Mesendoderm (in vitro differentiated cells): ENCODE results near the gene CDC37L1.

Experiments
- DNase-seq: peaks from one replicate; pipeline ENCODE4 v3.0.0; 2013
- H2AK5ac ChIP-seq: 2 replicates; pipeline ENCODE4 v1.6.1; 2013; ENCODE audit warnings: low read length, inconsistent platforms
- H2BK120ac ChIP-seq: 2 replicates; pipeline ENCODE4 v1.6.1; 2013; ENCODE audit warnings: low read depth, mild to moderate bottlenecking, low read length, moderate library complexity, mixed read lengths
- H2BK15ac ChIP-seq: replicated peaks from 2 replicates; pipeline ENCODE4 v1.6.1; 2013; ENCODE audit warnings: low read depth, mild to moderate bottlenecking, moderate library complexity
- H2BK5ac ChIP-seq: 2 replicates; pipeline ENCODE4 v1.6.1; 2013; ENCODE audit warnings: low read length, inconsistent platforms
- H3K18ac ChIP-seq: 2 replicates; pipeline ENCODE4 v1.6.1; 2013; ENCODE audit warnings: mild to moderate bottlenecking, low read length, mixed read lengths
- H3K23ac ChIP-seq: one replicate; pipeline ENCODE4 v1.6.1; 2013; ENCODE audit warnings: low read length
- H3K27ac ChIP-seq: 2 replicates; pipeline ENCODE4 v1.5.1; 2013; ENCODE audit warnings: low read depth, mild to moderate bottlenecking, inconsistent platforms, low read length, moderate library complexity
- H3K27me3 ChIP-seq: 2 replicates; pipeline ENCODE4 v1.6.1; 2013; ENCODE audit warnings: low read length, control low read depth, mild to moderate bottlenecking, inconsistent platforms; ENCODE audit not compliant: insufficient read depth, poor library complexity
- H3K36me3 ChIP-seq: 2 replicates; pipeline ENCODE4 v1.6.1; 2013; ENCODE audit warnings: low read length, inconsistent platforms; ENCODE audit not compliant: control insufficient read depth, insufficient read depth
- H3K4ac ChIP-seq: one replicate; pipeline ENCODE4 v1.6.1; 2013; ENCODE audit warnings: low read depth, mild to moderate bottlenecking, low read length, moderate library complexity
- H3K4me1 ChIP-seq: 2 replicates; pipeline ENCODE4 v1.6.1; 2013; ENCODE audit warnings: low read depth, low read length, inconsistent platforms; ENCODE audit not compliant: control insufficient read depth
- H3K4me2 ChIP-seq: 2 replicates; pipeline ENCODE4 v1.6.1; 2013; ENCODE audit warnings: low read length
- H3K4me3 ChIP-seq: 2 replicates; pipeline ENCODE4 v1.5.1; 2013; ENCODE audit warnings: mild to moderate bottlenecking, low read length
- H3K56ac ChIP-seq: one replicate; pipeline ENCODE4 v1.6.1; 2013; ENCODE audit warnings: low read length
- H3K79me1 ChIP-seq: 2 replicates; pipeline ENCODE4 v1.6.1; 2013; ENCODE audit warnings: low read length, inconsistent platforms
- H3K79me2 ChIP-seq: 2 replicates; pipeline ENCODE4 v1.6.1; 2013; ENCODE audit warnings: mild to moderate bottlenecking, low read length; ENCODE audit not compliant: control insufficient read depth, insufficient read depth
- H3K9ac ChIP-seq: 2 replicates; pipeline ENCODE4 v1.6.1; 2013; ENCODE audit warnings: low read length, inconsistent platforms
- H4K5ac ChIP-seq: one replicate; pipeline ENCODE4 v1.6.1; 2013; ENCODE audit warnings: low read length
- H4K8ac ChIP-seq: one replicate; pipeline ENCODE4 v1.6.1; 2013; ENCODE audit warnings: low read depth, mild to moderate bottlenecking, control low read depth, low read length, moderate library complexity
- WGBS: extraction: QIAGEN DNeasy Blood & Tissue Kit; methylation state at CpG from one replicate; pipeline ENCODE4 v1.1.7; 2013; ENCODE audit warnings: low lambda C conversion rate, missing lambda C conversion rate; ENCODE audit not compliant: insufficient coverage; ENCODE audit errors: extremely low coverage; 5-methylcytosine and 5-hydroxymethylcytosine counted together

The CDC37L1 gene

DNA sequence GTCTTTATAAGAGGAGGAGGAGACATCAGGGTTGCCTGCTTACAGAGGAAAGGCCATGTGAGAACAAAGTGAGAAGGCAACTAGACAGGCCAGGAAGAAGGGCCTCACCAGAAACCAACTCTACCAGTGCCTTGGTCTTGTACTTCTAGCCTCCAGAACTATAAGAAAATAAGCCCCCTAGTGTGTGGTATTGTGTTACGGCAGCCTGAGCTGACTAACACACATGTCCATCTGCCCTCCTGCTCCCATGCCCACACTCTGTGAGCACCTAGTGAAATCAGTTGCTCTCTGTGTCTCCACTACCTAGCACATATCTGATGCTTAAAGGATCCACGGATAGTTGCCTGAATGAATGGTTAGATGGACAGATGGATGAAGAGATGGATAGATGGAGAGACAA, 54.8 kb downstream of the CDC37L1 start:
- H2BK15ac ChIP-seq: no peak overlapping the region
- H2BK5ac ChIP-seq: no peak overlapping the region
- H3K27me3 ChIP-seq: no peaks in the 10 kb centered on the region
- H3K36me3 ChIP-seq: no peaks in the 10 kb centered on the region
- no CpG with 5 or more reads among the region's 2 CpGs for WGBS
- H3K79me2 ChIP-seq: peaks cover 9% of the 10 kb centered on the region
- no peak overlapping the region for H2BK120ac ChIP-seq
- H3K18ac ChIP-seq: no peak overlapping the region
- no peak overlapping the region for H2AK5ac ChIP-seq
- H3K27ac ChIP-seq: no peak overlapping the region
- DNase-seq: no peak
- H3K4me3 ChIP-seq: no peak overlapping the region
- peaks cover 5% of the 10 kb centered on the region for H3K79me1 ChIP-seq
- H3K56ac ChIP-seq: no peak overlapping the region
- no peak overlapping the region for H4K8ac ChIP-seq
- no peak overlapping the region for H3K9ac ChIP-seq
- no peak overlapping the region for H3K4me2 ChIP-seq
- H3K4ac ChIP-seq: no peak overlapping the region
- H3K4me1 ChIP-seq: no peaks in the 10 kb centered on the region
- no peak overlapping the region for H3K23ac ChIP-seq
- H4K5ac ChIP-seq: no peak overlapping the region

DNA sequence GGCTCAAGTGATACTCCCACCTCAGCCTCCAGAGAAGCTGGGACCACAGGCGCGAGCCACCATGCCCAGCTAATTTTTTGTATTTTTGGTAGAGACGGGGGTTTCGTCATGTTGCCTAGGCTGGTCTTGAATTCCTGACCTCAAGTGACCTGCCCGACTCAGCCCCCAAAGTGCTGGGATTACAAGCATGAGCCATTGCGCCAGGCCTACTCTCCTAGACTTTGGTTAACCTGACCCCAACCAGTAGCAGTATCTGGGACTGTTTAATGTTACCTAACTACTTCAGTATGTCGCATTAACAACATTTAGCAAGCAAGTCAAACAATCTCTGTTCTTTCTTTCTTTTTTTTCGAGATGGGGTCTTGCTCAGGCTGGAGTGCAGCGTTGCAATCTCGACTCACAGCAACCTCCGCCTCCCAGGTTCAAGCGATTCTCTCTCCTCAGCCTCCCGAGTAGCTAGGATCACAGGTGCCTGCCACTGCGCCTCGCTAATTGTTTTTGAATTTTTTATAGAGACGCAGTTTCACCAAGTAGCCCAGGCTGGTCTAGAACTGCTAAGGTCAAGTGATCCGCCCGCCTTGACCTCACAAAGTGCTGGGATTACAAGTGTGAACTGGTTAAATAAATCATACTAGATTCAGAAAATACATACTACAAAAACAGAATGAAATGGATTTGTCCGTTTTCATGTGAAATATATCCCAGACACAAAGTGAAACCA, 59.7 kb downstream of the CDC37L1 start:
- no peak overlapping the region for H3K18ac ChIP-seq
- no peak overlapping the region for H2BK120ac ChIP-seq
- no peak overlapping the region for H3K23ac ChIP-seq
- peak overlapping the region; percentile 11 for H3K9ac ChIP-seq
- H4K5ac ChIP-seq: no peak overlapping the region
- H2BK5ac ChIP-seq: no peak overlapping the region
- no peaks in the 10 kb centered on the region for H3K27me3 ChIP-seq
- H2AK5ac ChIP-seq: no peak overlapping the region
- no CpG with 5 or more reads among the region's 19 CpGs for WGBS
- no peak overlapping the region for H3K27ac ChIP-seq
- no peak overlapping the region for H4K8ac ChIP-seq
- H3K4ac ChIP-seq: no peak overlapping the region
- peaks cover 13% of the 10 kb centered on the region for H3K79me2 ChIP-seq
- peaks cover 5% of the 10 kb centered on the region for H3K79me1 ChIP-seq
- no peak overlapping the region for H3K4me3 ChIP-seq
- DNase-seq: no peak
- H2BK15ac ChIP-seq: no peak overlapping the region
- H3K4me1 ChIP-seq: no peaks in the 10 kb centered on the region
- peak overlapping the region; percentile 60 for H3K56ac ChIP-seq
- H3K36me3 ChIP-seq: no peaks in the 10 kb centered on the region
- H3K4me2 ChIP-seq: peak overlapping the region; percentile 13

DNA sequence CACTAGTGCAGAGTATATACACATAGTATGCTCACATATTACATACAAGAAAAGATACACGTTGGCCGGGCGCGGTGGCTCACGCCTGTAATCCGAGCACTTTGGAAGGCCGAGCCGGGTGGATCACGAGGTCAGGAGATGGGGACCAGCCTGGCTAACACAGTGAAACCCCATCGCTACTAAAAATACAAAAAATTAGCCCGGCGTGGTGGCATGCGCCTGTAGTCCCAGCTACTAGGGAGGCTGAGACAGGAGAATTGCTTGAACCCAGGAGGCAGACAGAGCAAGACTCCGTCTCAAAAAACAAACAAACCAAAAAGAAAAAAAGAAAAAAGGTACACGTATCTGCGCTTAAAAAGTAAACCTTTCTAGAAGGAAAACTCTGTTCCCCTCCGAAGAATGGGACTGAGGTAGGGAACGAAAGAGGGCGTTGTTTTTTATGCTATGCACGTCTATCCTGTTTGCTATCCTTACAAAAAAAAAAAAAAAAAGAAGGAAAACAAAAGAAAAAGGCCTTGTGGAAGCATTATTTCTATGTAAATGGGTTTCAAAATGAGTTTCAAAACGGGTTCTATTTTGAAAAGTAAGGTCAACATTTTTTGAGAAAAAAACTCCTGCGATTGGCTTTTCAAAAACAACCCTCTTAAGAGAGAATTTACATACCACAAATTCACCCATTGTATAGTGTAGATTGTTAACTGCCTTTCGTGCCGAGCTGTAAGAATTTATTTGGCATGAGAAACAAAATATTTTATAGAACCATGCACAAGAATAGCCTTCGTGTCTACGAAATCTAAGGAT, 60.4 kb downstream of the CDC37L1 start:
- Histone ChIP-seq H3K27ac (no peak overlapping the region), H2BK15ac (no peak overlapping the region), H3K9ac (peak overlapping the region; percentile 89), H2AK5ac (no peak overlapping the region), H3K4me1 (no peaks in the 10 kb centered on the region), H2BK120ac (no peak overlapping the region), H3K4me2 (no peak overlapping the region), H2BK5ac (no peak overlapping the region), H3K23ac (no peak overlapping the region), H3K4me3 (no peak overlapping the region), H4K5ac (no peak overlapping the region), H3K27me3 (no peaks in the 10 kb centered on the region), H4K8ac (no peak overlapping the region), H3K36me3 (no peaks in the 10 kb centered on the region), H3K79me2 (peaks cover 13% of the 10 kb centered on the region), H3K79me1 (peaks cover 2% of the 10 kb centered on the region), H3K4ac (no peak overlapping the region), H3K18ac (no peak overlapping the region), H3K56ac (peak overlapping the region; percentile 60)
- DNase-seq: no peak
- WGBS: no CpG with 5 or more reads among the region's 26 CpGs

DNA sequence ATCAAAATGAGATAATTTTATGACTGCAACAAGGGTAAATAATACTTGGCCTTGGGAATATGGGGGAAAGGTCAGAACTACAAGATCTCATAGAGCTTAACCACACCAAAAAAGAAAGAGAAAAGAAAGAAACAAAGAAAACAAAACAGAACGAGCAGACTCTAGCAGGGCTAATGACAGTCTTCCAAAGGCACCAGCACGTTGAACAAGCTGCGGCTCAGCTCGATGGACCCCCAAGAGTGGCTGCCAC, 60.9 kb downstream of the CDC37L1 start:
- Histone ChIP-seq H4K5ac (no peak overlapping the region), H3K79me2 (peaks cover 13% of the 10 kb centered on the region), H2BK120ac (no peak overlapping the region), H3K79me1 (peaks cover 1% of the 10 kb centered on the region), H3K4ac (no peak overlapping the region), H3K9ac (peak overlapping the region; percentile 89), H3K18ac (peak overlapping the region; percentile 72), H2BK15ac (no peak overlapping the region), H3K4me2 (peak overlapping the region; percentile 54), H2AK5ac (no peak overlapping the region), H3K4me1 (no peaks in the 10 kb centered on the region), H2BK5ac (no peak overlapping the region), H3K23ac (no peak overlapping the region), H3K27ac (no peak overlapping the region), H3K27me3 (no peaks in the 10 kb centered on the region), H3K56ac (peak overlapping the region; percentile 93), H3K4me3 (peak overlapping the region; percentile 77), H4K8ac (no peak overlapping the region), H3K36me3 (no peaks in the 10 kb centered on the region)
- no peak for DNase-seq
- no CpG with 5 or more reads among the region's 4 CpGs for WGBS

DNA sequence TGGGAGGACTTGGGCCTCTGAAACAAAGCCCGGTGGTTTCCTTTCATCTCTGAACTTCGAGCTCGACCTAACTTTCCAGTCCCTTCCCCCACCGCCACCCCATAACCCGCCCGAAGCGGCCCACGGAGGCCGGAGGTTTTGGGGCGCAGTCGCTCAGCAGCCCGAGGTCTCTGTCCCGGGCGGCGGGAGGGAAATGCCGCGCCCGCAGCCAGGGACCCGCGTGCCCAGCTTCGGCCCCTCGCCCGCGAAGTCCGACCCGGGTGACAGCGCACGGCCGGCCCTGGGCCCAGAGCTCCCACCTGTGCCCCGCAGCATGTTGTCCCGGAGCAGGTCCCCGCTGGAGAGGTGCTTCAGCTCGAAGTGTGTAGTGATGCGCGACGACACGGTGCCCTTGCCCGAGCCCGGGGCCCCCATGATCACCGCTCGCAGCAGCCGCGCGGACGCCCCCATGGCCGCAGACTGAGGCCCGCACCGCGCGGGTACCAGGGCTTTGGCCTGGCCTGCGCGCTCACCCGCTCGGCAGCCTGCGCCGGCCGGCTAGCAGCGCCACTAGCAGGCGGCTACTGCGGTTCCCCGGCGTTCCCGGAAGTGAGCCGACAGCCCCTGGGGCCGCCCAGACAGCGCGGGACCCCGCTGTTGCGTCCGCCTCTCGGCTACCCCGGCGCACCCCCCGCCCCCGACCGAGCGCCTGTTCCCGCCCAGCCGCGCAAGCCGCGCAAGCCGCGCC, 61.4 kb downstream of the CDC37L1 start, which contains the start of gene AK3:
AK3 (minus strand) TSS at position 565 of the 727 bp plus-strand sequence; CDS start at position 450, 115 bp downstream.
- Histone ChIP-seq H2BK120ac (no peak within 1 kb of the TSS), H3K56ac (peak within 1 kb of the TSS; percentile 93), H3K27me3 (no peaks in the 10 kb centered on the region), H3K4me1 (no peaks in the 10 kb centered on the region), H2AK5ac (no peak within 1 kb of the TSS), H3K4me3 (peak within 1 kb of the TSS; percentile 77), H2BK15ac (no peak within 1 kb of the TSS), H3K36me3 (no peaks in the 10 kb centered on the region), H3K79me1 (peaks cover 1% of the 10 kb centered on the region), H3K23ac (no peak within 1 kb of the TSS), H3K79me2 (peaks cover 13% of the 10 kb centered on the region), H2BK5ac (peak within 1 kb of the TSS; percentile 57), H3K4me2 (peak within 1 kb of the TSS; percentile 66), H4K8ac (peak within 1 kb of the TSS; percentile 84), H3K9ac (peak within 1 kb of the TSS; percentile 89), H4K5ac (no peak within 1 kb of the TSS), H3K4ac (peak within 1 kb of the TSS; percentile 77), H3K27ac (peak within 1 kb of the TSS; percentile 80), H3K18ac (peak within 1 kb of the TSS; percentile 72)
- peak; percentile 89 for DNase-seq
- WGBS: no CpG with 5 or more reads among the region's 84 CpGs
